ENCODE results near the gene NPW. TPM values are rescaled to one million over a fixed set of nuclear protein-coding genes. Genes with fewer than 3 reads are reported as not detected.

Gene NPW
- total and polyA plus RNA-seq, 12 donors: 0.39 to 0.54 TPM; not detected in 10

DNA sequence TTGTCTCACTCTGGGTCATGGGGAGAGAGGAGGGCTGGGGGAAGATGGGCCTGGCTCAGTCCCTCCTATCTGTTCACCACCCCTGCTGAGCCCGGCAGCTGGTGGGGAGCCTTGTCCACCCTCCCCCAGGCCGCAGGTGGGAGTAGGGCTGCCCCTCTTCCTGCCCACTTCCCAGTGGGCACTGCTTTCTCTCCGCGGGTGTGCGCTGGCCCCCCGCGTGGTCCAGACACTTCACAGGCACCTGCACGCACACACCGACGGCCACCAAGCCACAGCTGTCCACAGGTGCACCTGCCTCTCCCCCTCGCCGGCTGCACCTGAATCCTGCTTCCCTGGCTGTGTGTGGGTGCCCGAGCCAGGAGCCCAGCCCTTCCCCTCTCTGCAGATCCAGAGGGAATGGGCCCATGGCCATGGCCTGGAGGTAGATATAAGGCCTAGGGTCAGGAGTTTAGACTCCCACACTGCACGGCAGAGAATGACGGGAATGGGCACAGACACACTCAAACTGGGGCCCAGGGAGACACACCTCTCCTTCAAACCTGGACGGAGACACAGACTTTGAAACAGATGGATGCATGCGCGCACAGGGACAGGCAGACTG lies 9.1 kb downstream of the NPW start:
- TF ChIP-seq, protein P1, sequence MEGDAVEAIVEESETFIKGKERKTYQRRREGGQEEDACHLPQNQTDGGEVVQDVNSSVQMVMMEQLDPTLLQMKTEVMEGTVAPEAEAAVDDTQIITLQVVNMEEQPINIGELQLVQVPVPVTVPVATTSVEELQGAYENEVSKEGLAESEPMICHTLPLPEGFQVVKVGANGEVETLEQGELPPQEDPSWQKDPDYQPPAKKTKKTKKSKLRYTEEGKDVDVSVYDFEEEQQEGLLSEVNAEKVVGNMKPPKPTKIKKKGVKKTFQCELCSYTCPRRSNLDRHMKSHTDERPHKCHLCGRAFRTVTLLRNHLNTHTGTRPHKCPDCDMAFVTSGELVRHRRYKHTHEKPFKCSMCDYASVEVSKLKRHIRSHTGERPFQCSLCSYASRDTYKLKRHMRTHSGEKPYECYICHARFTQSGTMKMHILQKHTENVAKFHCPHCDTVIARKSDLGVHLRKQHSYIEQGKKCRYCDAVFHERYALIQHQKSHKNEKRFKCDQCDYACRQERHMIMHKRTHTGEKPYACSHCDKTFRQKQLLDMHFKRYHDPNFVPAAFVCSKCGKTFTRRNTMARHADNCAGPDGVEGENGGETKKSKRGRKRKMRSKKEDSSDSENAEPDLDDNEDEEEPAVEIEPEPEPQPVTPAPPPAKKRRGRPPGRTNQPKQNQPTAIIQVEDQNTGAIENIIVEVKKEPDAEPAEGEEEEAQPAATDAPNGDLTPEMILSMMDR (IDR thresholded peaks at IDR 0.05): no peak
- Histone ChIP-seq H3K9me3 (no peaks in the 10 kb centered on the region), H3K27me3 (peaks cover 0 to 30% (median 0%) of the 10 kb centered on the region in 7 donors), H3K4me1 (peaks cover 14 to 92% (median 69%) of the 10 kb centered on the region in 9 donors), H3K36me3 (peaks cover 0 to 37% (median 5%) of the 10 kb centered on the region in 9 donors), H3K27ac (peak overlapping the region in 9 of 10 donors; percentile 39 to 98 (median 94)), H3K4me3 (peak overlapping the region in 9 of 10 donors; percentile 68 to 94 (median 85))
- DNase-seq (no peak), ATAC-seq (no peak)
- 64 to 73% methylated on average over 18 of the region's 18 CpGs for WGBS, 2 donors
- intact Hi-C loops (cut with DNase I): loop anchor here in 1 of 10 donors (10.0 kb wide), 2 partner anchors 56 to 226 kb away; partner anchors contain the start of gene ECI1

DNA sequence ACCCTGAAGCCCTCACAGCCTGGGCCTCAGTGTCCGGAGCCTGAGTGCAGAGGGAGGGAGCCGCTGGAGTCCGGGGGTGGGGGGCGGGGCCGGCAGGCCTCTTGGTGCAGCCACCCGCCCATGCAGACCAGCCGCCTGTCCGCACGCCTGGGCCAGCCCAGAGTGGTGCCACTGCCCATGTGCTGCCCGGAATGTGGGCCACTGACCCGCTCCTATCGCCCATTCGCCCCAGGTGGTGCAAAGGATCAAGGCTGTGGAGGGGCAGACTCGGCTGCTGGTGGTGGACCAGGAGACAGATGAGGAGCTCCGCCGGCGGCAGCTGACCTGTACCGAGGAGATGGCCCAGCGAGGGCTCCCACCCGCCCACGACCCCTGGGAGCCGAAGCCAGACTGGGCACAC lies 9.8 kb downstream of the NPW start:
- intact Hi-C loops (cut with DNase I): loop anchor here in 1 of 10 donors (10.0 kb wide), 2 partner anchors 55 to 225 kb away; partner anchors contain the start of gene ECI1
- Histone ChIP-seq H3K9me3 (no peaks in the 10 kb centered on the region), H3K4me1 (peaks cover 17 to 90% (median 67%) of the 10 kb centered on the region in 9 donors), H3K27ac (peak overlapping the region in 8 of 10 donors; percentile 90 to 98 (median 95)), H3K27me3 (peaks cover 0 to 30% (median 0%) of the 10 kb centered on the region in 7 donors), H3K4me3 (peak overlapping the region; percentile 20 to 94 (median 84)), H3K36me3 (peaks cover 0 to 37% (median 5%) of the 10 kb centered on the region in 9 donors)
- TF ChIP-seq, protein P1 (IDR thresholded peaks at IDR 0.05): no peak
- DNase-seq: peak; percentile 13 to 30
- ATAC-seq: no peak
- WGBS, 2 donors: 62 to 67% methylated on average over 20 to 22 of the region's 22 CpGs

DNA sequence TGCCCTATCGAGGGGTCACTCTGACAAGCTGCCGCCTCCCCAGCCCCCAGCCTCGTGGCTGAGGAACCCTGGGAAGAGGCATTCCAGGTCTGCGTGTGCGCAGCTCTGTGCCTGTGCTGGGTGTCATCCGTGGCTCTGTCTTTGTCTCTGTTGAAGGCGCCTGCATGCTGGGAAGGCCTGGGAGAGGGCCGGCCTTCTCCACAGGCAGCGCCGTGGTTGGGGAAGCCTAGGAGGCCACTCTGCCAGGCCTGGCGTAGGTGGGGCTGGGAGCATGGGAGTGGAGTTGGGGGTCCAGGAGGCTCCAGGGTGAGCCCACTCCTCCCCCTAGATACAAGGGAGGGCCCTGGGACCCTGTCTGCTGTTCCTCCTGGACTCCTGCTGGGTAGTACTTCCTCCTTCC lies 10.5 kb downstream of the NPW start:
- intact Hi-C loops (cut with DNase I): loop anchor here in 1 of 10 donors (10.0 kb wide), 1 partner anchor 485 kb away; no protein-coding TSS in a partner anchor
- Histone ChIP-seq H3K27ac (peak overlapping the region; percentile 64 to 98 (median 94)), H3K27me3 (peaks cover 0 to 30% (median 0%) of the 10 kb centered on the region in 7 donors), H3K9me3 (no peaks in the 10 kb centered on the region), H3K4me3 (peak overlapping the region; percentile 20 to 94 (median 84)), H3K4me1 (peaks cover 19 to 88% (median 68%) of the 10 kb centered on the region in 9 donors), H3K36me3 (peaks cover 0 to 37% (median 5%) of the 10 kb centered on the region in 9 donors)
- TF ChIP-seq, protein P1 (IDR thresholded peaks at IDR 0.05): no peak
- ATAC-seq (no peak), DNase-seq (no peak)
- 61 to 73% methylated on average over 11 of the region's 11 CpGs for WGBS, 2 donors

DNA sequence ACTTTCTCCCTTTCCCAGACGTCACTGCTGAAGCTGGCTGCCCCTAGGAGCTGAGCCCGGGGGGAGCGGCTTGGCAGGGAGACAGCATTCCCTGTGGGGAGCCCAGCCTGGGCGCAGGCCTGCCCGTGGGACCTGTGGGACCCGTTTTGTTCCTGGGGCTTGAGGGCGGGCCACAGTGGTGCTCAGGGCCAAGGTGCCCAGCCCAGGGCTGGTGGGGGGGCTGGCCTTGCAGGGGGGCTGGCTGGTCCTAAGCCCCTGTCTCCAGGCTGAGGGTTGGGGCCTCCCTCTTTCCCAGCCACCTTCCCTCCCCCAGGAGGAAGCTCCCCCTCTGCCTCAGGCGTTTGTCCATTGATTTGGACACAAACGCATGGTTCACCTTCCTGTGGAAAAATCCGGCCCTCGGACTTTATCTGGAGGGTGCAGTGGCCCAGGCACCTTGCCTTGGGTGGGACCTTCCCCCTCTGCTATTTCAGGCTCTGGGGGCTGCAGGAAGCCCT lies 11.5 kb downstream of the NPW start:
- TF ChIP-seq, protein P1 (IDR thresholded peaks at IDR 0.05): no peak
- peaks cover 0 to 45% (median 5%) of the 10 kb centered on the region in 9 donors for H3K36me3 ChIP-seq
- peak overlapping the region; percentile 64 to 98 (median 94) for H3K27ac ChIP-seq
- ATAC-seq (peak; percentile 23 to 61 (median 52)), DNase-seq (peak; percentile 77 to 87)
- H3K27me3 ChIP-seq: peaks cover 0 to 24% (median 0%) of the 10 kb centered on the region in 7 donors
- H3K9me3 ChIP-seq: no peaks in the 10 kb centered on the region
- WGBS, 2 donors: 51 to 65% methylated on average over 11 of the region's 11 CpGs
- peak overlapping the region; percentile 20 to 94 (median 84) for H3K4me3 ChIP-seq
- intact Hi-C loops (cut with DNase I): loop anchor here in 1 of 10 donors (10.0 kb wide), 1 partner anchor 486 kb away; no protein-coding TSS in a partner anchor
- H3K4me1 ChIP-seq: peaks cover 18 to 88% (median 72%) of the 10 kb centered on the region in 9 donors
